ENCODE results near the gene RTEL1. TPM values are rescaled to one million over a fixed set of nuclear protein-coding genes. Genes with fewer than 3 reads are reported as not detected.

RTEL1 gene
- total RNA-seq, 2 experiments from 2014 or later = 25.5 to 27.6 TPM

GRCh38 chr20:63690003-63690897 is 32.1 kb downstream of the RTEL1 start:
- Histone ChIP-seq H3K9me3 (ENCODE audit: control insufficient read depth in 1 of 2, insufficient read depth in 1 of 2, low read length in 2 of 2) (peaks cover 0 to 18% of the 10 kb centered on the region in 2 experiments), H3K4me3 (ENCODE audit: low read length) (no peak overlapping the region), H3K36me3 (ENCODE audit: insufficient read depth, low read length) (no peaks in the 10 kb centered on the region), H3K27ac (ENCODE audit: low read depth in 1 of 2, low read length in 2 of 2) (no peak overlapping the region), H3K4me1 (ENCODE audit: insufficient read depth, low read length) (peaks cover 34% of the 10 kb centered on the region), H3K27me3 (ENCODE audit: control insufficient read depth in 1 of 2, insufficient read depth in 2 of 2, low read length in 2 of 2) (no peaks in the 10 kb centered on the region)
- no peaks in the 10 kb centered on the region for H3K9me3 Mint-ChIP-seq
- ChIA-PET CTCF (no interaction called here), POLR2A (no interaction called here)
- intact Hi-C loops (cut with DNase I, micrococcal nuclease) = no loop called here
- no peaks in the 10 kb centered on the region for H3K36me3 Mint-ChIP-seq (ENCODE audit: low read depth)
- no peaks in the 10 kb centered on the region for H3K4me1 Mint-ChIP-seq (ENCODE audit: low read depth)
- H3K27me3 Mint-ChIP-seq = no peaks in the 10 kb centered on the region
- TF ChIP-seq CTCF (IDR thresholded peaks at IDR 0.05) = no peak
- H3K27ac Mint-ChIP-seq = no peak overlapping the region
- DNase-seq = no peak
- no peak for ATAC-seq (ENCODE audit: poor library complexity)
- no peak overlapping the region for H3K4me3 Mint-ChIP-seq

- peaks cover 40% of the 10 kb centered on the region for H3K4me1 ChIP-seq (ENCODE audit: insufficient read depth, low read length)
- peaks cover 0 to 16% of the 10 kb centered on the region in 2 experiments for H3K9me3 ChIP-seq (ENCODE audit: control insufficient read depth in 1 of 2, insufficient read depth in 1 of 2, low read length in 2 of 2)
- H3K4me3 Mint-ChIP-seq = no peak overlapping the region
- H3K4me3 ChIP-seq (ENCODE audit: low read length) = no peak overlapping the region
- H3K27me3 Mint-ChIP-seq = no peaks in the 10 kb centered on the region
- ChIA-PET POLR2A (no interaction called here), CTCF (no interaction called here)
- no peaks in the 10 kb centered on the region for H3K27me3 ChIP-seq (ENCODE audit: control insufficient read depth in 1 of 2, insufficient read depth in 2 of 2, low read length in 2 of 2)
- no peak overlapping the region for H3K27ac Mint-ChIP-seq
- DNase-seq = peak in 1 of 14 experiments; percentile 4
- peaks cover 1% of the 10 kb centered on the region for H3K36me3 Mint-ChIP-seq (ENCODE audit: low read depth)
- ATAC-seq (ENCODE audit: poor library complexity) = no peak
- H3K4me1 Mint-ChIP-seq (ENCODE audit: low read depth) = peaks cover 2% of the 10 kb centered on the region
- H3K27ac ChIP-seq (ENCODE audit: low read depth in 1 of 2, low read length in 2 of 2) = no peak overlapping the region
- no peak for TF ChIP-seq CTCF (IDR thresholded peaks at IDR 0.05)
- intact Hi-C loops (cut with DNase I, micrococcal nuclease) = no loop called here
- H3K36me3 ChIP-seq (ENCODE audit: insufficient read depth, low read length) = no peaks in the 10 kb centered on the region
- H3K9me3 Mint-ChIP-seq = no peaks in the 10 kb centered on the region
These were observed 33.0 kb downstream of the RTEL1 start for GRCh38 chr20:63690898-63691710.

- no peak overlapping the region for H3K4me3 Mint-ChIP-seq
- peaks cover 4% of the 10 kb centered on the region for H3K36me3 Mint-ChIP-seq (ENCODE audit: low read depth)
- no peaks in the 10 kb centered on the region for H3K27me3 Mint-ChIP-seq
- H3K27ac Mint-ChIP-seq = no peak overlapping the region
- intact Hi-C loops (cut with DNase I, micrococcal nuclease) = no loop called here
- H3K27me3 ChIP-seq (ENCODE audit: control insufficient read depth in 1 of 2, insufficient read depth in 2 of 2, low read length in 2 of 2) = no peaks in the 10 kb centered on the region
- H3K36me3 ChIP-seq (ENCODE audit: insufficient read depth, low read length) = no peaks in the 10 kb centered on the region
- peaks cover 4% of the 10 kb centered on the region for H3K4me1 Mint-ChIP-seq (ENCODE audit: low read depth)
- peaks cover 40% of the 10 kb centered on the region for H3K4me1 ChIP-seq (ENCODE audit: insufficient read depth, low read length)
- CTCF ChIA-PET = no interaction called here
- ATAC-seq (ENCODE audit: poor library complexity) (no peak), DNase-seq (peak in 2 of 14 experiments; percentile 1 to 16)
- no peak overlapping the region for H3K27ac ChIP-seq (ENCODE audit: low read depth in 1 of 2, low read length in 2 of 2)
- POLR2A ChIA-PET = no interaction called here
- peaks cover 0 to 14% of the 10 kb centered on the region in 2 experiments for H3K9me3 ChIP-seq (ENCODE audit: control insufficient read depth in 1 of 2, insufficient read depth in 1 of 2, low read length in 2 of 2)
- H3K4me3 ChIP-seq (ENCODE audit: low read length) = no peak overlapping the region
- TF ChIP-seq CTCF (IDR thresholded peaks at IDR 0.05) = no peak
- no peaks in the 10 kb centered on the region for H3K9me3 Mint-ChIP-seq
These were observed 33.8 kb downstream of the RTEL1 start for GRCh38 chr20:63691711-63692435.

Data from CD4-positive, alpha-beta T cell (primary cell).